H1 (cell line): ENCODE measurements around the gene AFAP1L1. TPM values are rescaled to one million over a fixed set of nuclear protein-coding genes. Genes with fewer than 3 reads are reported as not detected.

Experiments
- ATF3 ChIP-seq: IDR thresholded peaks from 2 replicates; pipeline ENCODE4 v1.6.1; 2011; ENCODE audit warnings: low read depth, mild to moderate bottlenecking, low read length; ENCODE audit not compliant: insufficient read depth
- NANOG ChIP-seq: IDR thresholded peaks from 2 replicates; pipeline ENCODE4 v1.6.1; 2011; ENCODE audit warnings: low read length, low read depth, mild to moderate bottlenecking, inconsistent platforms; ENCODE audit not compliant: insufficient read depth, poor library complexity, severe bottlenecking
- RXRA ChIP-seq: IDR thresholded peaks from 2 replicates; pipeline ENCODE4 v1.6.1; 2011; ENCODE audit warnings: low read depth, mild to moderate bottlenecking, low read length, moderate library complexity; ENCODE audit not compliant: insufficient read depth
- polyA plus RNA-seq, 7 experiments: library from polyadenylated mRNA; depleted of rRNA in 3 of 7; stranded (reverse) in 5 of 7; unstranded in 2 of 7; fragments of >200 nt in 5 of 7; fragments of 200-250 nt in 2 of 7; gene quantifications; 1 replicate in 5 of 7; 2 replicates in 1 of 7; 4 replicates in 1 of 7; pipeline versions ENCODE4 v1.2.1 to v1.2.3, GENCODE V29; 2011 to 2013; ENCODE audit warnings: missing spikeins in 2 of 7, mixed read lengths in 2 of 7
- total RNA-seq: library from RNA; stranded (reverse); fragmentation: NEBNext Ultra II Directional; extraction: Animal tissue kit (Norgen Biotek cat#: 25700); gene quantifications from 2 replicates; pipeline ENCODE4 v1.2.1, GENCODE V29; 2021

Gene AFAP1L1
- total and polyA plus RNA-seq, 2 of the 8 experiments (the other 6 are each of a cell fraction or from before 2014, with no cell fraction given) = 0.79 to 4.7 TPM

DNA sequence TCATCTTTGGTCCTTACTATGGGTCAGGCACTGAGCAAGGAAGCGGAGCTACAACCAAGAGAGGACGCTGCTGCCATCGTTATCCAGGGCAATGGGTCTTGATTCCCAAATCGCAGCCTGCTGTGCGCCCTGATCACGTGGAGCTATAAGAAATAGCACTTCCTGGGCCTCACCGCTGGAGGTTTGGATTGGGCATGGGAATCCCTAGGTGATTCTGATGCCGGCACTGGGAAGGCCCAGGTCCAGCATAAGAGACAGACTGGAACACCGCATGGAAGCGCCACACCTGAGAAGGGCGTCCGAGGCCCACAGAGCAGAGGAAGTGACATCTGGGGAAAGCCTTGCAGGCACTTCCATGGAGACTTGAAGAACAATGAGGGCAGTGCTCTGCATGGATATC is 104.4 kb downstream of the AFAP1L1 start (continued):
- TF ChIP-seq ATF3 = no peak
- TF ChIP-seq NANOG = no peak
- no peak for TF ChIP-seq RXRA
